ENCODE results near the gene PLEKHG3.

The PLEKHG3 gene

GRCh38 chr14:64784006-64784405, 79.8 kb downstream of the PLEKHG3 start:
- DNase-seq (ENCODE audit: low read depth in 2 of 2): no peak

- DNase-seq (ENCODE audit: low read depth in 2 of 2): no peak
Observed at GRCh38 chr14:64786296-64787149, 82.3 kb downstream of the PLEKHG3 start.

- no peak for DNase-seq (ENCODE audit: low read depth in 2 of 2)
Observed at GRCh38 chr14:64787619-64788018, 83.4 kb downstream of the PLEKHG3 start.

GRCh38 chr14:64788706-64789105, 84.5 kb downstream of the PLEKHG3 start:
- no peak for DNase-seq (ENCODE audit: low read depth in 2 of 2)

GRCh38 chr14:64789696-64790095, 85.5 kb downstream of the PLEKHG3 start:
- no peak for DNase-seq (ENCODE audit: low read depth in 2 of 2)

- no peak for DNase-seq (ENCODE audit: low read depth in 2 of 2)
Observed at GRCh38 chr14:64790478-64790877, 86.3 kb downstream of the PLEKHG3 start.

- no peak for DNase-seq (ENCODE audit: low read depth in 2 of 2)
Observed at GRCh38 chr14:64792231-64792630, 88.0 kb downstream of the PLEKHG3 start.

GRCh38 chr14:64792871-64793560, 88.8 kb downstream of the PLEKHG3 start:
- DNase-seq (ENCODE audit: low read depth in 2 of 2): no peak

- DNase-seq (ENCODE audit: low read depth in 2 of 2): no peak
Observed at GRCh38 chr14:64795211-64795610, 91.0 kb downstream of the PLEKHG3 start.

GRCh38 chr14:64795921-64796320, 91.7 kb downstream of the PLEKHG3 start:
- DNase-seq (ENCODE audit: low read depth in 2 of 2): no peak

- no peak for DNase-seq (ENCODE audit: low read depth in 2 of 2)
Observed at GRCh38 chr14:64796369-64796768, 92.1 kb downstream of the PLEKHG3 start.

GRCh38 chr14:64799555-64799954, 95.3 kb downstream of the PLEKHG3 start:
- no peak for DNase-seq (ENCODE audit: low read depth in 2 of 2)

Data from activated CD8-positive, alpha-beta memory T cell treated with anti-CD3 and anti-CD28 coated beads for 4 hours (primary cell).